Upper lobe of left lung (tissue), 6 donors: ENCODE measurements around the gene TNS1. TPM values are rescaled to one million over a fixed set of nuclear protein-coding genes. Genes with fewer than 3 reads are reported as not detected.

ENCODE experiments used
- ATAC-seq, 2 donors: fragments of 200-7000 bp; cut with Tn5 transposase; one replicate each; pipeline ENCODE4 v1.9.1; 2022; ENCODE audit warnings: mild to moderate bottlenecking in 2 of 2, moderate library complexity in 2 of 2; ENCODE audit not compliant: low FRiP score in 2 of 2
- DNase-seq, 2 donors: peaks; one replicate each; pipeline ENCODE4 v3.0.0-alpha.2; 2019 to 2020
- H3K27ac ChIP-seq, 4 donors: fragments of 200-600 bp; sonication (generic); one replicate each; pipeline ENCODE4 v1.5.1; 2016 to 2019
- H3K27me3 ChIP-seq, 4 donors: fragments of 200-600 bp; sonication (generic); one replicate each; pipeline ENCODE4 v1.5.1; 2017 to 2019
- H3K36me3 ChIP-seq, 4 donors: fragments of 200-600 bp; sonication (generic); one replicate each; pipeline ENCODE4 v1.5.1; 2016 to 2019
- H3K4me1 ChIP-seq, 4 donors: fragments of 200-600 bp; sonication (generic); one replicate each; pipeline ENCODE4 v1.5.1; 2018 to 2019
- H3K4me3 ChIP-seq, 4 donors: fragments of 200-600 bp; sonication (generic); one replicate each; pipeline ENCODE4 v1.5.1; 2017 to 2019; ENCODE audit warnings: mild to moderate bottlenecking in 2 of 4, moderate library complexity in 1 of 4
- H3K9me3 ChIP-seq, 4 donors: fragments of 200-600 bp; sonication (generic); one replicate each; pipeline ENCODE4 v1.5.1; 2018 to 2019
- CTCF ChIP-seq, 6 experiments: fragments of 450-650 bp in 4 of 6; fragments of 200-600 bp in 2 of 6; sonication (generic) in 2 of 6; IDR thresholded peaks; one replicate each; pipeline ENCODE4 v1.5.1; 2016 to 2019; ENCODE audit warnings: antibody characterized with exemption in 6 of 6
- EP300 ChIP-seq, 4 donors: sonication (generic); formaldehyde crosslinking; IDR thresholded peaks; one replicate each; pipeline ENCODE4 v1.5.1; 2017; ENCODE audit warnings: antibody characterized with exemption in 4 of 4, control low read depth in 2 of 4
- POLR2A ChIP-seq, 4 donors: fragments of 450-650 bp; IDR thresholded peaks; one replicate each; pipeline ENCODE4 v1.5.1; 2016 to 2017; ENCODE audit warnings: antibody characterized with exemption in 4 of 4, mild to moderate bottlenecking in 2 of 4
- POLR2AphosphoS5 ChIP-seq, 2 donors: sonication (generic); formaldehyde crosslinking; IDR thresholded peaks; one replicate each; pipeline ENCODE4 v1.5.1; 2017; ENCODE audit warnings: antibody characterized with exemption in 2 of 2
- WGBS, 2 donors: methylation state at CpG; one replicate each; pipeline ENCODE4 v1.1.5; 2017 to 2018; 5-methylcytosine and 5-hydroxymethylcytosine counted together
- total RNA-seq, 6 donors: library from RNA; depleted of rRNA in 4 of 6; stranded (reverse); fragments of >200 nt in 4 of 6; gene quantifications; one replicate each; pipeline versions ENCODE4 v1.1.0 to v1.2.1, GENCODE V29; 2016 to 2021
- donor health status: DM: no; HTN: no; CAD: no; lungs with moderate emphysema.
- donor health status: DM: no; HTN: yes; CAD: no; lungs with severe emphysema.

Gene TNS1
- total RNA-seq, 6 donors from 2014 or later: 325 to 1,095 (median 550) TPM

GRCh38 chr2:218043100-218043499, 40.3 kb upstream of the TNS1 start:
- TF ChIP-seq POLR2AphosphoS5 (IDR thresholded peaks at IDR 0.05) (no peak), EP300 (IDR thresholded peaks at IDR 0.05) (no peak), POLR2A (IDR thresholded peaks at IDR 0.05) (no peak), CTCF (IDR thresholded peaks at IDR 0.05) (no peak)
- no peak for ATAC-seq
- H3K36me3 ChIP-seq: no peaks in the 10 kb centered on the region
- H3K27me3 ChIP-seq: no peaks in the 10 kb centered on the region
- peaks cover 0 to 3% (median 0%) of the 10 kb centered on the region in 4 donors for H3K4me1 ChIP-seq
- H3K9me3 ChIP-seq: no peaks in the 10 kb centered on the region
- no peak overlapping the region for H3K27ac ChIP-seq
- DNase-seq: no peak
- no peak overlapping the region for H3K4me3 ChIP-seq
- 89 to 100% methylated on average over 1 of the region's 1 CpG for WGBS, 2 donors

DNA sequence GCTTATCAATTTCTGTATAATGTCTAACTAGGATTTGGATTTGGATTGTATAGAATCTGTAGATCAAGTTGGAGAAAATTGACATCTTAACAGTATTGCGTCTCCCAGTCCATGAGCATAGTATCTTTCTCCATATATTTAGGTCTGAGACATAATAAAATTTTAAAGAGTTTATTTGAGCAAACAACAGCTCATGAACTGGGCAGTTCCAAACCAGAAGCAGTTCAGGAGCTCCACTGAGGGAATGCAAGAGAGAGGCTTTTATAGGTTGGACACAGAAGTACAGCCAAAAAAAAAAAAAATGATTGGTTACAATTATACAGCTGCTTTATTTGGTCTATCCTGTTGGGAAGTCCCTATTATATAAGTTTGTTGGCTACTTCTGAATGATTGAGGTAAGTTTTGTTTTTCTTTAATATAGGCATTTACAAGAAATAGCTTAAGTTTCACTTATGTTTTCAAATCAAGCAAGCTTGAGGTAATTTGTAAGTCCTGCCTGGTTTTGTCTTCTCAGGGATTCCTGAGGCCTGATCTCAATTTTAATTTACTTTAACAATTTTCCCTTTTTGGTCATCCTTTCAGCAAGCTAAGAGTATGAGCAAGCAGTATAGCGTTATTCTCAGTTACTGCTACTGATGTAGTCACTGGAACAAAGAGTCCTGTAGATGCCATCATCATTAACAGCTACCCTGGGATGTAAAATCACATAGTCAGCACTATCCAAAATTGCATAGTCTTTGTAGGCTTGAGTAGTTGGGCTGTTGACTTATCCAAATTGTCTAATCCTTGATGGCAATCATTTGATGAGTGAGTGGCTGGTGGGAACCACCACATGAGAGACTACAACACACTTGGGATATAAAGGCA, 38.7 kb upstream of the TNS1 start:
- 88 to 91% methylated on average over 2 of the region's 2 CpGs for WGBS, 2 donors
- no peaks in the 10 kb centered on the region for H3K9me3 ChIP-seq
- no peaks in the 10 kb centered on the region for H3K27me3 ChIP-seq
- no peak for TF ChIP-seq CTCF (IDR thresholded peaks at IDR 0.05)
- no peak for TF ChIP-seq EP300 (IDR thresholded peaks at IDR 0.05)
- no peak for TF ChIP-seq POLR2AphosphoS5 (IDR thresholded peaks at IDR 0.05)
- TF ChIP-seq POLR2A (IDR thresholded peaks at IDR 0.05): no peak
- no peaks in the 10 kb centered on the region for H3K36me3 ChIP-seq
- H3K4me3 ChIP-seq: no peak overlapping the region
- no peak overlapping the region for H3K27ac ChIP-seq
- H3K4me1 ChIP-seq: peaks cover 0 to 3% (median 0%) of the 10 kb centered on the region in 4 donors
- DNase-seq (no peak), ATAC-seq (no peak)

DNA sequence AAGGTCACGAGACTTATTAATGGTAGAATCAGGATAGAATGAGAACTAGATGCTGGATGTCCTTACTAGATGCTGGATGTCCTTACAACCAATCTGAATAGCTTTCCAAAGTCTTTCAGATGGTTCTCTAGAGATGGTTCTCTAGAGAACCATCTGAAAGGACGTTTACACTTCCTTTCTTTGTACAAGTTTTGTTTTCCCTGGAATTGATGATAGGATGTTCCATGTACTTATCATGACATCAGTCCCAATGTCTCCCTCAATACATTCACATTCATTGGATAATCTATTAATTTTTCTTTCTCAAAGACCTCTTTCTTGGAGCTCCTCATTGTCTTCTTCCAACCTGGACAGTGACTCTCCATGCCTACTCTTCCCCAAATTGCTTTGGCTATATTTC, 38.1 kb upstream of the TNS1 start:
- TF ChIP-seq EP300 (IDR thresholded peaks at IDR 0.05) (no peak), POLR2A (IDR thresholded peaks at IDR 0.05) (no peak), POLR2AphosphoS5 (IDR thresholded peaks at IDR 0.05) (no peak), CTCF (IDR thresholded peaks at IDR 0.05) (no peak)

GRCh38 chr2:218039171-218039570, 36.4 kb upstream of the TNS1 start:
- ATAC-seq: no peak
- Histone ChIP-seq H3K27ac (no peak overlapping the region), H3K4me3 (no peak overlapping the region), H3K9me3 (no peaks in the 10 kb centered on the region), H3K36me3 (no peaks in the 10 kb centered on the region), H3K27me3 (no peaks in the 10 kb centered on the region), H3K4me1 (peaks cover 5 to 6% (median 5%) of the 10 kb centered on the region in 4 donors)
- no peak for TF ChIP-seq POLR2A (IDR thresholded peaks at IDR 0.05)
- no peak for TF ChIP-seq CTCF (IDR thresholded peaks at IDR 0.05)
- no peak for TF ChIP-seq POLR2AphosphoS5 (IDR thresholded peaks at IDR 0.05)
- no peak for TF ChIP-seq EP300 (IDR thresholded peaks at IDR 0.05)
- WGBS, 2 donors: 67 to 88% methylated on average over 2 of the region's 2 CpGs
- no peak for DNase-seq

More for the DNA sequence above, 38.1 kb upstream of the TNS1 start:
- Histone ChIP-seq H3K9me3 (no peaks in the 10 kb centered on the region), H3K4me1 (peaks cover 0 to 2% (median 0%) of the 10 kb centered on the region in 4 donors), H3K27ac (no peak overlapping the region), H3K36me3 (no peaks in the 10 kb centered on the region), H3K4me3 (no peak overlapping the region), H3K27me3 (no peaks in the 10 kb centered on the region)
- WGBS, 2 donors: 78 to 85% methylated on average over 2 of the region's 2 CpGs
- no peak for DNase-seq
- no peak for ATAC-seq
